ENCODE data around the gene KIAA0825.

- TF ChIP-seq, protein P1, sequence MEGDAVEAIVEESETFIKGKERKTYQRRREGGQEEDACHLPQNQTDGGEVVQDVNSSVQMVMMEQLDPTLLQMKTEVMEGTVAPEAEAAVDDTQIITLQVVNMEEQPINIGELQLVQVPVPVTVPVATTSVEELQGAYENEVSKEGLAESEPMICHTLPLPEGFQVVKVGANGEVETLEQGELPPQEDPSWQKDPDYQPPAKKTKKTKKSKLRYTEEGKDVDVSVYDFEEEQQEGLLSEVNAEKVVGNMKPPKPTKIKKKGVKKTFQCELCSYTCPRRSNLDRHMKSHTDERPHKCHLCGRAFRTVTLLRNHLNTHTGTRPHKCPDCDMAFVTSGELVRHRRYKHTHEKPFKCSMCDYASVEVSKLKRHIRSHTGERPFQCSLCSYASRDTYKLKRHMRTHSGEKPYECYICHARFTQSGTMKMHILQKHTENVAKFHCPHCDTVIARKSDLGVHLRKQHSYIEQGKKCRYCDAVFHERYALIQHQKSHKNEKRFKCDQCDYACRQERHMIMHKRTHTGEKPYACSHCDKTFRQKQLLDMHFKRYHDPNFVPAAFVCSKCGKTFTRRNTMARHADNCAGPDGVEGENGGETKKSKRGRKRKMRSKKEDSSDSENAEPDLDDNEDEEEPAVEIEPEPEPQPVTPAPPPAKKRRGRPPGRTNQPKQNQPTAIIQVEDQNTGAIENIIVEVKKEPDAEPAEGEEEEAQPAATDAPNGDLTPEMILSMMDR (IDR thresholded peaks at IDR 0.05), result no peak
- no peak for TF ChIP-seq POLR2A (IDR thresholded peaks at IDR 0.05)
- TF ChIP-seq POLR2AphosphoS5 (IDR thresholded peaks at IDR 0.05), result no peak
- no peak for TF ChIP-seq EP300 (IDR thresholded peaks at IDR 0.05)
Measured at GRCh38 chr5:94431696-94432095, 186.7 kb downstream of the KIAA0825 start.
